ENCODE measurements around the gene TGOLN2. TPM values are rescaled to one million over a fixed set of nuclear protein-coding genes. Genes with fewer than 3 reads are reported as not detected.

The TGOLN2 gene
- polyA plus RNA-seq, 5 donors: 77.4 to 106 (median 94.1) TPM

DNA sequence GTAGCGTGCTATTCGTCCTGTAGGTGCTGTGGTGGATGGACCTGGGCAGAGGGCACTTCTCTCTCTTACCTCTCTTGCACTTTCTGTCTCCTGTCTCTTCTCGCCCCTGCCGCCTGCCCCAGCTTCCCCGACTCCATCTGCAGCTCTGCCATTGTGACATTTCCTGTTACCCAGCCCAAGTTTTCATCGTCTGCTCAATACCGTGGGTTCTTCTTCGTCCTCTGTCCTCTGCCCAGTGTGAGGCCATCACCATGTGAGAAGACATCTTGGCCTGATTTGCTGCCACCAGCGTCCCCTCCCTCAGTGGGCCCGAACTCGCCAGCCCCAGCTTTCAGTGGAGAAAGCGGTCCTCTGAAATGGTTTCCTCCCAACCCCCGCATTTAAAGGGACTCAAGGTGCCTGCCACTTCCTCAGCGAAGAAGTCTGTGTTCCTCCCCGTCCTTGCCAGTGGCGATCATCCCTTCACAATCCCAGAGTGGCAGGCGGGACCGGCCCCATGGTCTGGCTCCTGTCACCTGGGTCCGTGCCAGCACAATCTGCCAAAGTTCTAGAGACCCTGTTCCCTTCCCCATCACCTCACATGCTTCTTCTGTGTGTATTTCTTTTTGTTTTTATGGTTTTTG is 18.0 kb downstream of the TGOLN2 start:
- no peak for DNase-seq

DNA sequence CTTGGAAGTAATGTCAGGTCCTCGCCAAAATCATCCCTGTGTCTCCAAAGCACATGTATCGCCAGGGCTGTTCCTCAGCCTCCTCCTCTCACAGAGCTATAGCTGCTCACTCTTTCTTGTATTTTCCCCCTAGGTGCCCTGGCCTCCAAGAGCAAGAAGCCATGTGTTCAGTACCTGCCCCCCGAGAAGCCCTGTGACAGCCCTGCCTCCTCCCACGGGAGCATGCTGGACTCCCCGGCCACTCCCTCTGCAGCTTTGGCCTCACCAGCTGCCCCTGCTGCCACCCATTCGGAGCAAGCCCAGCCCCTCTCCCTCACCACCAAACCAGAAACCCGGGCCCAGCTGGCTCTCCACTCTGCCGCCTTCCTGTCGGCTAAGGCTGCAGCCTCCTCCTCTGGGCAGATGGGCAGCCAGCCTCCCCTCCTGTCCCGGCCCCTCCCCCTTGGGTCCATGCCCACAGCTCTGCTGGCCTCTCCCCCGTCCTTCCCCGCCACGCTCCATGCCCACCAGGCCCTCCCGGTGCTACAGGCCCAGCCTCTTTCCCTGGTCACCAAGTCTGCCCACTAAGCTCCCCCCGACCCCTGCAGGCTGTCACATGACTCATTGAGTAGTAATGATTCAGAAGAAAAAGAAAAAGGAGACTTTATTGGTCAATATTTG is 18.8 kb downstream of the TGOLN2 start:
- DNase-seq: no peak

DNA sequence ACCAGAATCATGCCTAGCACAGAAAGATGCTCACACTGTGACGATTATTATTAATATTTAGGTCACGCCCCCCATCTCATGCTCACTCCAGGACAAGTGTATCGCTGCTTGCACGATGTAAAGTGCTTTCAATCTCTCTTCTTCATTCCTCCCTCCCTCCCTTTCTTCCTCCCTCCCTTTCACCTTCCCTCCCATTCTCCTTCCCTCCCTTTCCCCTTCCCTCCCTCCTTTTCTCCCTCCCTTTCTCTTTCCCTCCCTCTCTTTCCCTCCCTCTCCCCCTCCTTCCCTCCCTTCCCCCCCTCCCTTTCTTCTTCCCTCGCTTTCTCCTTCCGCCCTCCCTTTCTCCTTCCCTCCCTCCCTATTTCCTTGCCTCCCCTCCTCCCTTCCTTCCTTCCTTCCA is 19.6 kb downstream of the TGOLN2 start:
- no peak for DNase-seq

DNA sequence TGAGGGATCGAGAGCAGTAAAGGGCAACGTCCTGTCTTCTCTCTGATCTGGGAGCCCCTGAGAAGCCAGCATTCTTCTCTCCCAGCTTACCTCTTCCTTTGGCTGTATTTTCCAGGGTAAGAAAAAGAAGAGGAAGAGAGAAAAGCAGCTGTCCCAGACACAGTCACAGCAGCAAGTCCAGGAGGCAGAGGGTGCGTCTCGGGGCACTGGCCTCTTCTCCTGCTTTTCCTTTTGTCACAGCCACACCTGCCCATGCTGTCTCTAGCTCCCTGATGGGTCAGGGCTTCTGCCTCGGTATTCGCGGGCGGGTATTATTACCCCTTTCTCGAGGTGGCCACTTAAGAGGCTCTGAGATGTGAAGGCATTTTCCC is 20.3 kb downstream of the TGOLN2 start:
- DNase-seq: no peak

DNA sequence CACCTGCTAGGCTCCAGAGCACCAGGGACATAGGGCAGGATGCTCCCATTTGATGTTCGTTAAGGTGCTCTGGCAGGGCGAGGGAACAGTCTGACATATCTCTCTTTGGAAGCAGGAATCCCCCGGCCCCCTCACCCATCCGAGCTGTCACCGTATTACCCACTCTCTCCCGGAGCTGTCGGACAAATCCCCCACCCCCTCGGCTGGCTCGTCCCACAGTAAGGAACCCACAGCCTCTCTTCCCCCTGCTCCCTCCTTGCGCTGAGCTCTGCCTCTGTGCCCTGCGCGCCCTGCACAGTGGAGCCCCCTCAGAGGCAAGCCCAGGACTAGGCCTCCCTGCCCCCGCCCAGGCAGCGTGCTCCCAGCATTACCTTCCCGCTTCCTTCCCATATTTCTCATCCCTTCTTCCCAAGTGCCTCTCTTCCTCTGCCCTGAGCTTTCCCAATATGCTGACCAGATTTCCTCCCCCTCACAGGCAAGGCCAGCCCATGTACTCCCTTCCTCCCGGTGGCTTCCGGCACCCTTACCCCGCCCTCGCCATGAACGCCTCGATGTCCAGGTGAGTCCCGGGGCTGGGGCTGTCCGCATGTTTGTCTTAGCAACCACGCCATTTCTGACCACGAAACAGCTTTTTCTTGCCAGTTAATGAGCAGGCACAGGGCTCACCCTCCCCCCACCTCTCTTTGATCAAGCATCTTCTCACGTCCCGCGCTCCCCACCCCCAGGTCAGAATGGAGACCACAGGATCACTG is 23.8 kb downstream of the TGOLN2 start:
- no peak for DNase-seq

DNA sequence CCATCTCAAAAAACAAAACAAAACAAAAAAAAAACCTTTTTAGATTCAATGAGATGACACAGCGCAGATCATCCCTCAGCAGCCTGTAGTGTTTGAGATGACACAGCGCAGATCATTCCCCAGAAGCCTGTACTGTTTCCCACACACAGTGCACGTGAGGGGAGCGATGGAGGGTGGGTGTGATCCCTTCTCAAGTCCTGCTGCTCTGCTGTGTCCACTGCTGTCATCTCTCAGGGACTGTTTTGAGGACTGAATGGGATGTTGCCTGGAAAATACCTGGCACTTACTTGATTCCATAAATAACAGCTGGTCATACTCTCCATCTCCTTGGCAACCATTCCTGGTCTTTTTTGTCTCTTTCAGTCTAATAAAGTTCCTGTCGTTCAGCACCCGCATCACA is 25.7 kb downstream of the TGOLN2 start:
- DNase-seq: no peak

DNA sequence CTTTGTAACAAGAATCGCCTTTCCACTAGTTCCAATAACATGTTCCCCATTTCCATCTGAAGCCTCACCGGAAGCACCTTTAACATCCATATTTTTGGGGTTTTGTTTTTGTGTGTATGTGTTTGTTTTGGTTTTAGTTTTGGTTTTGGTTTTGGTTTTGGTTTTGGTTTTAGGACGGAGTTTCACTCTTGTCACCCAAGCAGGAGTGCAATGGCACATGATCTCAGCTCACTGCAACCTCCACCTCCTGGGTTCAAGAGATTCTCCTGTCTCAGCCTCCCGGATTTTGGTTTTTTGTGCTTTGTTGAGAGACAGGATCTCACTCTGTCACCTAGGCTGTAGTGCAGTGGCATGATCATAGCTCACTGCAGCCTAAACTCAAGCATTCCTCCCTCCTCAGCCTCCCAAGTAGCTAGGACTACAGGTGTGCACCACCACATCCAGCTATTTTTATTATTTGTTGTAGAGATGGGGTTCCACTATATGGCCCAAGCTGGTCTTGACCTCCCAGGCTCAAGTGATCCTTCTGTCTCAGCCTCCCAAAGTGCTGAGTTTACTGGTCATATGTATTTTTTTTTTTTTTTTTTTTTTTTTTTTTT is 36.3 kb downstream of the TGOLN2 start:
- no peak for DNase-seq

DNA sequence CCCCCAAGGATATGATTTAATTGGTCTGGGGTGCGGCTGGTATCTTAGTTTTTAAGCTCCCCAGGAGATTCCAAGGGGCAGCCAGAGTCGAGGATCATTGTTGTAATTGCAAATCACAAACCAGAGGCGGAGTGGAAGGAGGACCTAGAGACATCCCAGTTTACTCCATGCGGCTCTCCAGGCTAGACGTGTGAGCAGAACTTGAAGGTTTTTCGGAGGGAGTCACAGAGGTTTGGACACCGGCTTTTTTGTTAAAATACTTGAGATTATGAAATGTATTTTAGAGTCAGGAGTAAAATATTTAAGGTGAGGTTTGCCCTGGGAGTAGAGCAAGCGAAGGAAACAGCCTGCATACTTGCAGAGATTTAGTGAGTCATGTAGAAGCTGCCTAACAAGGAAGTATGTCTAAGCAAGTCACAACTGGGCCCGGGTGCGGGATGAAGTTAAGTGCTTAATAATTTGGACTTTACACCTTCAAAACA is 39.5 kb downstream of the TGOLN2 start:
- DNase-seq: no peak

DNA sequence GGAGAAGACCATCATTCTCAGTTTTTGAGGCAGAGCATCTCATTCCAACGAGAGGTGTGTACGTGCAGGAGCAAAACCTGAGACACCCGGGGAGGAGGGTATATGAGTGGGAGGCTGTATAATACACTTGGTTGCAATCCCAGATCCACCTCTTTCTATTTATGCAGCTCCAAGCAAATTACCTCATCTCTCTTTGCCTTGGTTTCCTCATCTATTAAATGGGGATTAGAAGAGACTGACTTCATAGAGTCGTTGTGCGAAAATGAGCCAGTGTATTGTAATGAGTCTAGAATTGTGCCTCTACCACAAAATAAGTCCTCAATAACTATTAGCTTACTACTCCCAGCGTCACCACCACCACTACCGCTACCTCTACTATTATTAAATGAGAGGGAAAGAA is 40.1 kb downstream of the TGOLN2 start:
- DNase-seq: no peak

DNA sequence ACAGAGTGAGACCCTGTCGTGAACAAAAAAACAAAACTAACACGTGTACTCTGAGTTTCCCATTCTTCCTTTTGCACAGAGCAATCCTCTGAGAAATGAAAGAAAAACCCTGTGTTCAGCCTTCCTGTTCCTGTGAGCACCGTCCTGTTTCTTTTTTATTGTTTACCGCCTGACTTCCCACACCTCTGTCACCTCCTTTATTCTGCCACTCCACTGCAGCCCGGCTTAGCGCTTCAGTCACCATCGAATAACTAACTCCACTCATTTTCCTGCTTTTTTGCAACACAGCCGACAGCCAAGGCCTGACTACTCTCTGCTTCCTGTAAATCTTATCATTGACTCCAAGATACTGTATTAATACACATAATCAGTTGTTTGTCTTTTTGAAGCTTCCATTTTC is 40.9 kb downstream of the TGOLN2 start:
- DNase-seq: no peak

DNA sequence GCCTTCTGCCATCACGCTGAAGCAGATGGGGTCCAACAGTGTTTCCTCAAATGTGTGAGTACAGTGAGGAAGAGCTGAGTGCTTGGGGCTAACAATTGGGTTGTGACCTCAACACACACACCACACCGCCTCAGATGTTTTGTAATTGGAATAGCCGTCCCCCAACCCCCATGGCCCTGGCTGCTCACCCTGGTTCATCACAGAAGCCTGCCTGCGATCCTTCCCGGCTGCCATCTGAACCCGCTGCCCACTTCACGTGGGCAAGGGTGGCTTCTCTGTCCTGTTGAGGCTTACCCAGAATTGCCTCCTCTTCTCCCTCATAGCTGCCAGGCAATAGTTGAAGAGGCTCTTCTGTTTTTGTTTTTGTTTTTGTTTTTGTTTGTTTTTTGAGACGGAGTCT is 44.1 kb downstream of the TGOLN2 start:
- DNase-seq: no peak

DNA sequence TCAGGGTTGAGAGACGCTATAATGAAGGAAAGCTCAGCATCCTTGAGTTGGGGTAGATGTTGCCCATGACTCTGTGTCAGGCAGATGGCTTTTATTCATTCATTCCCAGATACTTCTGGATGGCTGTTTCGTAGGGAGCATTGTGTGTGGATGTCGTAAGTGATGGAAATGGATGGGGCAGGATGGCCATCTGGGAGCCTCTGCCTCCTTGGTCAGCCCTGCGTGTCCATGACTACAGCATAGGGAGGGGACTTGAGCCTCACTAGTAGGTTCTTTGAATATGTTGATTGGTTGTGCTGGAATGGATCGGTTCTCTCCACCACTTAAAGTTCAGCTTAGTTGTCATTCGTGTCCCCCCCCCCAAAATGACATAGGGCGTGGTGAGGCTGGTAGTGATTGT is 44.9 kb downstream of the TGOLN2 start:
- no peak for DNase-seq

DNA sequence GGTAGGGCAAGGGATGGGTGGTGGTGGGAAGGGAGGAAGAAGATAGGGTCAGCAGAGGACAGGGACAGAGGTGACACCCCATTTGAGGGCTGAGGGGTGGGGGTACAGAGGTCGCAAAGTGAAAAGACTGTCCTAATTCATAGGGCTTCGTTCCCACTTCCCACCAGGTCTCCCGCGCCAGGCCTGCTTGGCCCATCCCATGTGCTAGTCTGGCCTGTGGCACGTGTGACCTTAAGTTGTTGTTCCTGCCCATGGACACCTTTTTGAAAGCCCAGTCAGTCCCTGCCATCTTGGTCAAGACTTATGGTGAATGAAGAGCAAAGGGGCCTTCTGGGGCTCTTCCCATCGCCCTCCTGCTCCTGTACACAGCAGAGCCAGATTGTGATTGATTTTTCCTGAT is 46.2 kb downstream of the TGOLN2 start:
- DNase-seq: no peak

DNA sequence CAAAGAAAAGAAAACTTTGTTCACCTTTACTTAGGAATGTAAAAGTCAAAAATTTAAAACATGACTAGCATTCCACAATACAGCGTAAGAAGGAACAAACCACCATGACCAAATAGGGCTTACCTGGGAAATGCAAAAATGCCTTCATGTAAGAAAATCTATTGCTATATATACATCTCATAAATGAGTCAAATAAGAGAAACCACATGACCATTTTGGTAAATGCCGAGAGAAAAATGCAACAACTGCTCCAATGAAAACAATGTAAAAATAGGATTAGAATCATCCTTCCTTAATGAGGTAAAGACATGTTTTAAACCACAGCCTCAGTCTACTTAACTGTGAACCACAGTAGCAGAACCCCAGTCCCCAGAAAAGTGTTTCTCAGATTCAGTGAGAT is 49.4 kb downstream of the TGOLN2 start:
- DNase-seq: no peak

DNA sequence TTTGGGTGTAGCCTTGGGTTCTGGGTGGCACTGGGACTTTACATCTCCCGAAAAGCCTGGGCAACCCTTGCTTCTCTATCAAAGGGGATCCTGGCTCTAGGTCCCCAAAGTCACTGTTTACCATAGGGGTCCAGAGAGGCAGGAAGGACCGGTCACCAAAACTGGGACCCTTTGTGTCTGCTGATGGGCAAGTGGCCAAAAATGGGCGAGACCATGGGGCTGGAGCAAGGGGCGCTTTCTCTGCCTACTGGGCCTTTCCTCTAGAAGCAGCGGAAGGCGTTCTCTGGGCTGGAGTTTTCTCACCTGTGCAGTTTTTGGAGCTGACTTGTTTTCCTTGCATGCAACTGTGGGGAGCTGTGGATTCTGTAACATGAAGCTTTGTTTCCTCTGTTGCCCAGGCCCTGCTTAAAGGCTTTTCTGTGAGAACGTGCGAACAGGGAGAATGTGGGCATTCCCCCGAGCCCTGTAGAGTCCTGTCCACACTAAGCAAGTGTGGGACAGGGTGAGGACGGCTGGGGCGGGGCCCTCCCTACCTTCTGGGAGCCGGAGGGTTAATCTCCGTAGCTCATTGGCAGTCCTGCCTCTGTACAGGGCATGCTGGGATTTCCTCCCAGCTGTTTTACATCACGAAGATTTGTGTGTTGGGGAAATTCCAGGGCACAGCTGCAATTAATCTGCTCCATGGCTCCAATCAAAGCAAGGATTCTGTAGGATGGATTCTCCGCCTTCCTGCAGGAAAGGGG is 50.2 kb downstream of the TGOLN2 start:
- DNase-seq: peak; percentile 81 to 87

DNA sequence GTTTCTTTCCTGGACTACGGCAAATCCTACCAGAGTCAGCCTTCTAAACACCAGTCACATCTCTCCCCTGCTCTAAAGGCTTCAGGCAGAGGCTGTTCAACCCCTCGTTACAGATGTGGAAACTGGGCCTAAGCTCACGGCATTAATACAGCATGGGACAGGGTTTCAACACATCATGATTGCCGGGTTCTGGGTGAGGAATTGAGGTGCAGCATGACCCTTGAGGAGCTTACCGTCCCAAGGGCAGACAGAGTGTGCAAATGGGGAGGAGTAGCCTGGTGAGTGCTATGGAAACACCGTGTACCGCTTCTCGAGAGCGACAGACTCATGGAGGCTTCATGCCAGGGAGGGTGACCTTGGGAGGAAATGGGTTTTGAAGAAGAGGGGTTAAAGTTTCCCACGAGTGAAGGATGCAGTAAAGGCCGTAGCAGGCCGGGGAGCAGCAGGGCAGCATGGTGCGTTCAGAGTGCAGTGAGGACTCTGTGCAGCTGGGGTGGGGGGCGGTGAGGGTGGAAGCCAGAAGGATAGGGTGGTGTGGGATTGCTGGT is 51.1 kb downstream of the TGOLN2 start:
- DNase-seq: no peak

DNA sequence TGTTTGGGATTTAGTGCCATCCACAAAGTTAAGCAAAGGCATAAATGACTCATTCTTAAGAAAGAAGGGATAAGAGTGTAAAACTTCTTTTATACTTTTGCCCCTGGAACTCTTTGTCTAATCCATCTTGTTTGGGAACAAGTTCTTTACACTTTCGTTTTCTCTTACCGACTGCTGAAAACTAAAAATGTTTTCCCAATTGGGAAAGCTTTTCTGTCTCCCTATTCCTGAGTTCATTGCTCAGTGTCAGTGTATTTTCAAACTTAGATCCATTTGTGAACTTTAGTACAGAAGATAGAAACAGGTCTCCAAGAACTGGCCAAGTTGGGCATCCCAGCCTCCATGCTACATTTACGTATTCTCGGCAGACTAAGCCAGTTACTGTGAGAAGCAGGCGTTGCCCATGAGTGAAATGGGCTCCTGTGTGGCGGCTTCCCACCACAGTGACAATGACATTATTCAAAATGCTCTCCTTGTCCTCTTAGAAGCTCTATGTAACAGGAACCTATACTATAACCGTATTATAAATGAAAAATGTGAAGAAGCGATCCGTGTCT is 51.7 kb downstream of the TGOLN2 start:
- no peak for DNase-seq

DNA sequence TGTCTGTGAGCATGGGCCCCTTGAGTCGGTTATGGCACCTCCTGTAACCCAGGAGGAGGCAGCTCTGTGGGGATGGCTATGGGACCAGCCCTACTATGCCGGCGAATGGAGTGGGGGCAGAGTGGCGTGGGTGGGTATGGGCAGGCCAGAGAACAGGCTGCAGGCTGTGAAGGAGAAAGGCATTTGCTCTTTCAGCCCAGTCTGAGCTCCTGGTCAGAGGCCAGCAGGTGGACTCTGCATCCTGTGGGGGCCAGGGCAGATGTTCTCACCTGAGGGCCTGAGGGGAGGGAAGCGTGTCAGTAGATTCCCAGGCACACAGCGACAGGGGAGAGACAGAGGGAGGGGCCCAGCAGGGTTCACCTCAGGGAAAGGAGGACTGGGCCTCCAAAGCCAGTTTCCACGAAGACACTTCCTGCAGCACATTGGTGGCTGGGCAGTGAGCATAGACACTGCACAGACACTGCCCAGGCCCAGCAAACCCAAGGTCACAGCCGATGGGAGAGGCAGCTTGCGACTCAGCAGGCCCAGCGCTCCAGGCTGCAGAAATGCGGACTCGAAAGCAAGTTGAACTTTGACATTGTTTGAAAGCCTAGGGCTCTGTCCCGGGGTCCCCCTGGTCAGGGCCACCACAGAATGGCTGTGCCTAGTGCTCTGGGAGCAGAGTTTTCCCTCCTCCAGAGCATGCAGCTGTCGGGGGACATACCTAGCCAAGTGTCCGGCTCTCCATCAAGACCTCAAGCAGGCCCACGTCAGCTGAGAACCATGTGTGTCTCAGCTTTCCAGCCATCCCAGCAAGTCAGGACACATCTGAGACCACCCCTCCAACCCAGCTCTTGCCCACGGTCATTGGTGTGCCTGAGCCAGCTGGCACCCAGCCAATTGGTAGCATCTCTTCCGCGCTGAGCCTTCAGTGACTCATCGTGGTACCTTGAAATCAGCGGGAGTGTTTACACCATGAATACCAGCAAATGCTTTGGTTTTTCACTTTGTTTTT is 53.8 kb downstream of the TGOLN2 start:
- no peak for DNase-seq

DNA sequence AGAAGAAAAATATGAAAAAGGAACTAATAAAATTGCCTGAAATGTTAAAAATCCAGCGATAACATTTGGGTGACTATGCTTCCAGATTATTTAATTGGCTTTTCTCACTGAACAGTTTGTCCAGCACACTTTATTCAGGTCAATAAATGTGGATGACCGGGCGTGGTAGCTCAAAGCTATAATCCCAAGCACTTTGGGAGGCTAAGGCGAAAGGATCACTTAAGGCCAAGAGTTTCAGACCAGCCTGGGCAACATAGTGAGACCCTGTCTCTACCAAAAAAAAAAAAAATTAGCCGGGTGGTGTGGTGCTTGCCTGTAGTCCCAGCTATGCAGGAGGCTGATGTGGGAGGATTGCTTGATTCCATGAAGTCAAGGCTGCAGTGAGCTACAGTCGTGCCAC is 55.4 kb downstream of the TGOLN2 start:
- no peak for DNase-seq

DNA sequence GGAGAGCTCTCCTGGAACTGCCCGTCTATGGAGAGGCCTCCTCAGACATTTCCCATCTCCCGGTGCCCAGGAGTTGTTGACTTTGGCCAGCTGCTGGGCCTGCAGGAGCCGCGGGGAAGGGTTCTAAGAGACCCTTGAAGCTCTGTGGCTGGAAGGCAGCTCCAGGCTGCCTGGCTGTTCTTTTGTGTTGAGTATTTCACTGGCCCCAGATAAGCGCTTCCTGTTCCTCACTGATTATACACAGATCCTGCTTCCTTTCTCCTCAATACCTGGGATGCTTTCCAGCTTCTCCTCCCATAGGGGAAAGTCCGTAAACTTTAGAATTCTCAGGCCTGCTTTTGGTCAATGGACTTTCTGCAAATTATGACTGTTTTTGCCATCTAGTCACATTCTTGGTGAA is 57.8 kb downstream of the TGOLN2 start:
- no peak for DNase-seq

Data from right lung (tissue), 5 donors.